HepG2 (cell line): ENCODE data around the gene DISP2. TPM values are rescaled to one million over a fixed set of nuclear protein-coding genes. Genes with fewer than 3 reads are reported as not detected.

ENCODE experiments used
- LBX2 ChIP-seq: sonication (generic); formaldehyde crosslinking; IDR thresholded peaks from 2 replicates; pipeline ENCODE4 v1.5.0; 2020; ENCODE audit warnings: missing genetic modification reagents, mild to moderate bottlenecking, borderline replicate concordance
- MTA3 ChIP-seq: sonication (generic); formaldehyde crosslinking; IDR thresholded peaks from 2 replicates; pipeline ENCODE4 v1.4.0; 2020; ENCODE audit warnings: missing genetic modification reagents
- RFX5 ChIP-seq: IDR thresholded peaks from 2 replicates; pipeline ENCODE4 v1.6.1; 2011; ENCODE audit warnings: low read depth, low read length, improper control_type of control experiment
- STAT5B ChIP-seq: sonication (generic); formaldehyde crosslinking; IDR thresholded peaks from 2 replicates; pipeline ENCODE4 v1.4.0; 2020; ENCODE audit warnings: missing genetic modification reagents
- ZBTB40 ChIP-seq, 2 experiments: fragments of 450-650 bp in 1 of 2; sonication (generic) in 1 of 2; formaldehyde crosslinking in 1 of 2; IDR thresholded peaks; 2 replicates each; pipeline versions ENCODE4 v1.6.1 to v1.8.0; 2016 to 2022; ENCODE audit warnings: antibody characterized with exemption in 1 of 2, mild to moderate bottlenecking in 1 of 2, missing genetic modification reagents in 1 of 2
- ZBTB43 ChIP-seq: sonication (generic); formaldehyde crosslinking; conservative IDR thresholded peaks from 2 replicates; pipeline ENCODE4 v1.4.0; 2020; ENCODE audit warnings: missing genetic modification reagents
- ZFP82 ChIP-seq: sonication (generic); formaldehyde crosslinking; IDR thresholded peaks from 2 replicates; pipeline ENCODE4 v1.5.1; 2020; ENCODE audit warnings: mild to moderate bottlenecking, missing genetic modification reagents, borderline replicate concordance
- ZNF343 ChIP-seq: sonication (generic); formaldehyde crosslinking; IDR thresholded peaks from 2 replicates; pipeline ENCODE4 v1.4.0; 2020; ENCODE audit warnings: mild to moderate bottlenecking, missing genetic modification reagents
- ZNF574 ChIP-seq: sonication (generic); formaldehyde crosslinking; IDR thresholded peaks from 2 replicates; pipeline ENCODE4 v1.4.0; 2020; ENCODE audit warnings: missing genetic modification reagents
- polyA plus RNA-seq, 8 experiments: library from polyadenylated mRNA; depleted of rRNA in 3 of 8; stranded (reverse) in 7 of 8; unstranded in 1 of 8; fragments of >200 nt; fragmentation: Illumina TruSeq in 4 of 8; extraction: Trizol in 4 of 8; gene quantifications; 2 replicates each; pipeline versions ENCODE4 v1.2.1 to v1.2.3, GENCODE V29; 2011 to 2016; ENCODE audit warnings: low read depth in 4 of 8, missing spikeins in 1 of 8, mixed read lengths in 1 of 8; ENCODE audit not compliant: insufficient read depth in 1 of 8
- total RNA-seq, 5 experiments: library from RNA; depleted of rRNA; stranded (reverse); fragments of >200 nt; fragmentation: Illumina TruSeq; extraction: Trizol; gene quantifications; 2 replicates each; pipeline ENCODE4 v1.2.3, GENCODE V29; 2016; ENCODE audit warnings: low read depth in 1 of 5

DISP2 gene
- total and polyA plus RNA-seq, 2 of the 13 experiments (the other 11 are each of a cell fraction or from before 2014, with no cell fraction given) = 0.09 to 0.32 TPM

- TF ChIP-seq MTA3 (CRISPR knock-in tag) (no peak), STAT5B (CRISPR knock-in tag) (no peak), ZFP82 (no peak), ZNF343 (CRISPR knock-in tag) (no peak), ZNF574 (CRISPR knock-in tag) (no peak), LBX2 (CRISPR knock-in tag) (no peak), ZBTB40 (IDR thresholded peaks at IDR 0.05) (no peak), ZBTB40 (CRISPR knock-in tag; IDR thresholded peaks at IDR 0.05) (no peak), RFX5 (no peak), ZBTB43 (no peak)
These were observed 54.2 kb downstream of the DISP2 start (continued) for GRCh38 chr15:40412095-40412759.
